ENCODE data around the gene PPFIA2. TPM values are rescaled to one million over a fixed set of nuclear protein-coding genes. Genes with fewer than 3 reads are reported as not detected.

Gene PPFIA2
- total RNA-seq, 1 donor from 2014 or later, result 0.83 TPM

GRCh38 chr12:81779216-81779615, 20.1 kb upstream of the PPFIA2 start:
- intact Hi-C loops (cut with DNase I), result no loop called here
- Histone ChIP-seq H3K36me3 (no peaks in the 10 kb centered on the region), H3K4me3 (no peak overlapping the region), H3K4me1 (no peaks in the 10 kb centered on the region), H3K9me3 (no peaks in the 10 kb centered on the region), H3K27ac (no peak overlapping the region), H3K27me3 (ENCODE audit: low read depth) (no peaks in the 10 kb centered on the region)
- DNase-seq (no peak), ATAC-seq (no peak)
- TF ChIP-seq CTCF (IDR thresholded peaks at IDR 0.05), result no peak

GRCh38 chr12:81778719-81779118, 19.6 kb upstream of the PPFIA2 start:
- intact Hi-C loops (cut with DNase I), result no loop called here
- DNase-seq (no peak), ATAC-seq (no peak)
- Histone ChIP-seq H3K27ac (no peak overlapping the region), H3K27me3 (ENCODE audit: low read depth) (no peaks in the 10 kb centered on the region), H3K4me1 (no peaks in the 10 kb centered on the region), H3K36me3 (no peaks in the 10 kb centered on the region), H3K4me3 (no peak overlapping the region), H3K9me3 (no peaks in the 10 kb centered on the region)
- no peak for TF ChIP-seq CTCF (IDR thresholded peaks at IDR 0.05)

GRCh38 chr12:81758421-81759189, 545 bp downstream of the PPFIA2 start:
- ATAC-seq, result peak; percentile 68 to 73
- no peak for TF ChIP-seq CTCF (IDR thresholded peaks at IDR 0.05)
- Histone ChIP-seq H3K4me1 (peaks cover 15% of the 10 kb centered on the region), H3K36me3 (no peaks in the 10 kb centered on the region), H3K27me3 (ENCODE audit: low read depth) (peaks cover 28% of the 10 kb centered on the region), H3K9me3 (no peaks in the 10 kb centered on the region), H3K27ac (no peak overlapping the region), H3K4me3 (peak overlapping the region; percentile 54)
- intact Hi-C loops (cut with DNase I), result no loop called here
- no peak for DNase-seq

GRCh38 chr12:81757731-81758365, 1.3 kb downstream of the PPFIA2 start:
- no peaks in the 10 kb centered on the region for H3K36me3 ChIP-seq
- TF ChIP-seq CTCF (IDR thresholded peaks at IDR 0.05), result no peak
- intact Hi-C loops (cut with DNase I), result no loop called here
- no peak overlapping the region for H3K27ac ChIP-seq
- H3K27me3 ChIP-seq (ENCODE audit: low read depth), result peaks cover 28% of the 10 kb centered on the region
- no peaks in the 10 kb centered on the region for H3K9me3 ChIP-seq
- DNase-seq (no peak), ATAC-seq (no peak)
- H3K4me3 ChIP-seq, result peak overlapping the region; percentile 54
- peaks cover 15% of the 10 kb centered on the region for H3K4me1 ChIP-seq

- no peak overlapping the region for H3K27ac ChIP-seq
- DNase-seq (no peak), ATAC-seq (no peak)
- no peaks in the 10 kb centered on the region for H3K9me3 ChIP-seq
- H3K27me3 ChIP-seq (ENCODE audit: low read depth), result no peaks in the 10 kb centered on the region
- H3K36me3 ChIP-seq, result no peaks in the 10 kb centered on the region
- intact Hi-C loops (cut with DNase I), result no loop called here
- no peak for TF ChIP-seq CTCF (IDR thresholded peaks at IDR 0.05)
- no peaks in the 10 kb centered on the region for H3K4me1 ChIP-seq
- no peak overlapping the region for H3K4me3 ChIP-seq
Observed at GRCh38 chr12:81729781-81730180, 29.4 kb downstream of the PPFIA2 start.
